Sigmoid colon (tissue), 4 donors: Measurements from ENCODE around the gene SLC16A7.

Experiments
- CTCF ChIP-seq, 4 experiments: fragments of 450-650 bp in 3 of 4; fragments of 200-600 bp in 1 of 4; IDR thresholded peaks; one replicate each; pipeline ENCODE4 v1.5.1; 2016 to 2019; ENCODE audit warnings: antibody characterized with exemption in 4 of 4, mild to moderate bottlenecking in 3 of 4, moderate library complexity in 2 of 4
- EP300 ChIP-seq, 4 donors: sonication (generic); formaldehyde crosslinking; IDR thresholded peaks; one replicate each; pipeline ENCODE4 v1.6.1; 2017; ENCODE audit warnings: antibody characterized with exemption in 4 of 4
- POLR2A ChIP-seq, 2 donors: fragments of 450-650 bp; IDR thresholded peaks; one replicate each; pipeline ENCODE4 v1.6.1; 2016; ENCODE audit warnings: antibody characterized with exemption in 2 of 2, mild to moderate bottlenecking in 2 of 2, moderate library complexity in 2 of 2
- POLR2AphosphoS5 ChIP-seq, 4 donors: sonication (generic); formaldehyde crosslinking; IDR thresholded peaks; one replicate each; pipeline ENCODE4 v1.6.1; 2017; ENCODE audit warnings: antibody characterized with exemption in 4 of 4

GRCh38 chr12:59626382-59626781 lies 30.6 kb downstream of the SLC16A7 start:
- TF ChIP-seq POLR2AphosphoS5 (IDR thresholded peaks at IDR 0.05) (no peak), CTCF (IDR thresholded peaks at IDR 0.05) (no peak), POLR2A (IDR thresholded peaks at IDR 0.05) (no peak), EP300 (IDR thresholded peaks at IDR 0.05) (no peak)
